Measurements from ENCODE around the gene PPP1R17.

GRCh38 chr7:31705377-31705776, 18.4 kb downstream of the PPP1R17 start:
- TF ChIP-seq CTCF (conservative IDR thresholded peaks at IDR 0.05; ENCODE audit: low read depth in 2 of 2), result no peak
- TF ChIP-seq EZH2 (IDR thresholded peaks at IDR 0.05; ENCODE audit: low read depth, unreplicated experiment), result no peak
- no peak for TF ChIP-seq ZNF114 (CRISPR knock-in tag; IDR thresholded peaks at IDR 0.05)
- no peak for TF ChIP-seq EZH2phosphoT487 (IDR thresholded peaks at IDR 0.05; ENCODE audit: unreplicated experiment)
